ENCODE data around the gene TASP1.

DNA sequence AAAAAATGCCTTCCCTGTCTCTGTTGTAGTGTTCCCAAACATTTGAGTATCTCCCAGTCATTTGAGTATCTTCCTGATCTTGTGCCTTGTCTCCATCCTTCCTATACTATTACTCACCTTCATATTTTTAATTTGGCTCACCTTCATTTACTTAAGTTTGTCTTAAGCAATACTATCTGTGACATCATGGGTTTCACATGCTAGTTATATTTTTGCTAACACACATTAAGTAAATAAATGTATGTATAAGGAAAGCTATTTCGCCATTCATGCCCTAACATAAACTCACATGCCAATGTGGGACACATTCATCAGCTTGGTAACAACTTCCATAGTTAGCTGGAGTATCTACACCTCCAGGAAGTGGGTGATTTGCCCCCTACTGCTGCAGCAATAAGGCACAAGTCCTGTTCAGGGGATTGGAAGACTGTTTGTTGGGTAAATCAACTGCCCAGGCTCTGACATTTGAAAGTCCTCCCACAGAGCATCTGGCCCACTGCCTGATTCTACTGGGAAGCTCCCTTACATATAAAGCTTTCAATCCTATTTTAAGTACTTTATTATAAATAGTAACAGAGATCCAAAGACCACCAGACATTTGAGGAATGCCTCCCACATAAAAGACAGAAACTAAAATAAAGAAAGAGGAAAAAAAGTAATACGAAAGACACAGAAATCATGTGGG is 285.3 kb downstream of the TASP1 start:
- TF ChIP-seq EZH2phosphoT487 (IDR thresholded peaks at IDR 0.05; ENCODE audit: insufficient read depth, low read depth) (no peak), EZH2 (IDR thresholded peaks at IDR 0.05; ENCODE audit: insufficient read depth, poor library complexity, severe bottlenecking) (no peak)
